ENCODE results near the gene BRD4. TPM values are rescaled to one million over a fixed set of nuclear protein-coding genes. Genes with fewer than 3 reads are reported as not detected.
"Not testable (repeated sequence)": the region's sequence is repeated elsewhere in the genome, so short reads cannot be mapped to it uniquely, and the experiment has no call there.

Gene BRD4
- total RNA-seq, 2 experiments from 2014 or later, result 94.5 to 103 TPM

GRCh38 chr19:15372470-15372869, 40.1 kb upstream of the BRD4 start:
- H3K36me3 Mint-ChIP-seq, result peaks cover 26% of the 10 kb centered on the region
- CTCF ChIA-PET, result interaction anchor here (1.4 kb wide), 1 partner anchor 47 kb away, joined by 3 read pairs; no protein-coding TSS in a partner anchor

GRCh38 chr19:15371786-15372380, 39.5 kb upstream of the BRD4 start:
- Mint-ChIP-seq H3K27ac (no peak overlapping the region), H3K27me3 (no peaks in the 10 kb centered on the region), H3K4me1 (ENCODE audit: low read depth) (peaks cover 17% of the 10 kb centered on the region), H3K9me3 (no peaks in the 10 kb centered on the region), H3K4me3 (no peak overlapping the region), H3K36me3 (peaks cover 26% of the 10 kb centered on the region)
- DNase-seq, result no peak
- ChIA-PET CTCF (interaction anchor here (0.5 to 1.4 kb wide), 3 partner anchors 47 to 79 kb away, joined by 3 to 4 read pairs (median 3); partner anchors contain the start of gene AKAP8L), POLR2A (no interaction called here)
- intact Hi-C loops (cut with micrococcal nuclease), result no loop called here

More at GRCh38 chr19:15372470-15372869, 40.1 kb upstream of the BRD4 start:
- no peaks in the 10 kb centered on the region for H3K27me3 Mint-ChIP-seq
- peak; percentile 62 for DNase-seq
- H3K27ac Mint-ChIP-seq, result peak overlapping the region; percentile 48
- no peak overlapping the region for H3K4me3 Mint-ChIP-seq
- peaks cover 23% of the 10 kb centered on the region for H3K4me1 Mint-ChIP-seq (ENCODE audit: low read depth)
- POLR2A ChIA-PET, result no interaction called here
- intact Hi-C loops (cut with micrococcal nuclease), result no loop called here
- no peaks in the 10 kb centered on the region for H3K9me3 Mint-ChIP-seq

DNA sequence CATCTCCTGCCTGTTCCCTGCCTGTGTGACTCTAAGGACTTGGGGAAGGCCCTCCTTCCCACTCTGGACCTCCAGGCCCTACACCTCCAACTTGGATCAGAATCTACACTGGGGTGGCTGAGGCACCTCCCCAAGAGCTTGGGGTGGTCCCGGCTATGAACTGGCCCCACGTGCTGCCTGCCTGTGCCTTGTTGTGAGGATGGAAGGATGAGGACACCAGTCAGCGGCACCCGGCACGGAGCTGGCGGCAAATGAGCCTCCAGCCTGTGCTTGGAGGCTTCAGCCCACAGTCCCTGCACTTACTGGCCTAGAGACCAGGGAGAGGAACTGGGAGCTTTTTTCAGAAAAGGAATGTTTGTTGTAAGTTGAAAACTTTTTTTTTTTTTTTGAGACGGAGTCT, 38.8 kb upstream of the BRD4 start:
- no peak overlapping the region for H3K27ac Mint-ChIP-seq
- H3K9me3 Mint-ChIP-seq, result no peaks in the 10 kb centered on the region
- no peak overlapping the region for H3K4me3 Mint-ChIP-seq
- intact Hi-C loops (cut with micrococcal nuclease), result no loop called here
- ChIA-PET CTCF (interaction anchor here (0.5 to 1.1 kb wide), 3 partner anchors 48 to 184 kb away, joined by 3 to 4 read pairs (median 4); partner anchors contain the start of gene AKAP8L), POLR2A (interaction anchor here (0.6 to 1.1 kb wide), 2 partner anchors 48 to 78 kb away, joined by 3 to 5 read pairs; partner anchors contain the start of gene AKAP8L)
- no peaks in the 10 kb centered on the region for H3K27me3 Mint-ChIP-seq
- peaks cover 11% of the 10 kb centered on the region for H3K4me1 Mint-ChIP-seq (ENCODE audit: low read depth)
- no peak for DNase-seq
- H3K36me3 Mint-ChIP-seq, result peaks cover 27% of the 10 kb centered on the region

GRCh38 chr19:15369594-15369891, 37.2 kb upstream of the BRD4 start:
- no peak overlapping the region for H3K27ac Mint-ChIP-seq
- H3K9me3 Mint-ChIP-seq, result no peaks in the 10 kb centered on the region
- no peaks in the 10 kb centered on the region for H3K27me3 Mint-ChIP-seq
- intact Hi-C loops (cut with micrococcal nuclease), result no loop called here
- ChIA-PET CTCF (no interaction called here), POLR2A (no interaction called here)
- peaks cover 34% of the 10 kb centered on the region for H3K36me3 Mint-ChIP-seq
- H3K4me3 Mint-ChIP-seq, result no peak overlapping the region
- no peak for DNase-seq
- peaks cover 7% of the 10 kb centered on the region for H3K4me1 Mint-ChIP-seq (ENCODE audit: low read depth)

- POLR2A ChIA-PET, result interaction anchor here (0.5 kb wide), 1 partner anchor 11 kb away, joined by 5 read pairs; no protein-coding TSS in a partner anchor
- no peak overlapping the region for H3K27ac Mint-ChIP-seq
- H3K9me3 Mint-ChIP-seq, result no peaks in the 10 kb centered on the region
- DNase-seq, result no peak
- no peak overlapping the region for H3K4me3 Mint-ChIP-seq
- H3K36me3 Mint-ChIP-seq, result peaks cover 34% of the 10 kb centered on the region
- H3K4me1 Mint-ChIP-seq (ENCODE audit: low read depth), result peaks cover 7% of the 10 kb centered on the region
- intact Hi-C loops (cut with micrococcal nuclease), result no loop called here
- H3K27me3 Mint-ChIP-seq, result no peaks in the 10 kb centered on the region
- CTCF ChIA-PET, result no interaction called here
These were observed 36.7 kb upstream of the BRD4 start for GRCh38 chr19:15368798-15369593.

DNA sequence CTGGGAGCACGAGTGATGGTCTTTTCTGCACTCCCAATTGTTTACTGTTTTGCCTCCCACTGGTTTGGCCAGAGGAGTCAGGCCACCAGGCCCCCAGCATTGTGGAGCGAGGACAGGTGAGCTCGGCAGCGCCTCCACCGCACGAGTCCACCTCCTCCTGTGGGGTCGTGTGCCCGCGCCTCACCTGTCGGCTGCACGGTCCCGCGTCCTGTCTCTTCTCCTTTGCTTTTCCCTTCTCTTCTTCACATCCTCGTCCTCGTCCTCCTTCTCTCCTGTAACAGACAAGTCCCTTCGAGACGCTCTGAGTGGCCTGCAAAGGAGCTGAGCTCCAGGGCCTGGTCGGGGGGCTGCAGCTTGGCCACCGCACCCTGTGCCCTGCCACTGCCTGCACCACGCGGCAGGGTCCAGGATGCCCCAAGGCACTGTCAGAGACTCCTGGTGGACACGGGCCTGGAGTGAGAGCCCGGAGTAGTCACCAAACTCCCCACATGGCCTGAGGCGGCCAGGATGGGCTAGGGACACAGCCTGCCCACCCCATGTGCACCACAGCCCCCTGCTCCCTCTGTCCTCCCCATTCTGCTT, 35.8 kb upstream of the BRD4 start:
- Mint-ChIP-seq H3K36me3 (peaks cover 35% of the 10 kb centered on the region), H3K4me3 (no peak overlapping the region), H3K9me3 (no peaks in the 10 kb centered on the region), H3K27me3 (no peaks in the 10 kb centered on the region), H3K27ac (no peak overlapping the region), H3K4me1 (ENCODE audit: low read depth) (peaks cover 7% of the 10 kb centered on the region)
- CTCF ChIA-PET, result no interaction called here
- POLR2A ChIA-PET, result no interaction called here
- no peak for DNase-seq
- intact Hi-C loops (cut with micrococcal nuclease), result no loop called here

GRCh38 chr19:15367439-15367838, 35.1 kb upstream of the BRD4 start:
- no peaks in the 10 kb centered on the region for H3K9me3 Mint-ChIP-seq
- H3K36me3 Mint-ChIP-seq, result peaks cover 31% of the 10 kb centered on the region
- H3K27me3 Mint-ChIP-seq, result no peaks in the 10 kb centered on the region
- intact Hi-C loops (cut with micrococcal nuclease), result no loop called here
- POLR2A ChIA-PET, result no interaction called here
- no peak overlapping the region for H3K4me3 Mint-ChIP-seq
- H3K4me1 Mint-ChIP-seq (ENCODE audit: low read depth), result peaks cover 4% of the 10 kb centered on the region
- H3K27ac Mint-ChIP-seq, result no peak overlapping the region
- CTCF ChIA-PET, result no interaction called here
- DNase-seq, result no peak

DNA sequence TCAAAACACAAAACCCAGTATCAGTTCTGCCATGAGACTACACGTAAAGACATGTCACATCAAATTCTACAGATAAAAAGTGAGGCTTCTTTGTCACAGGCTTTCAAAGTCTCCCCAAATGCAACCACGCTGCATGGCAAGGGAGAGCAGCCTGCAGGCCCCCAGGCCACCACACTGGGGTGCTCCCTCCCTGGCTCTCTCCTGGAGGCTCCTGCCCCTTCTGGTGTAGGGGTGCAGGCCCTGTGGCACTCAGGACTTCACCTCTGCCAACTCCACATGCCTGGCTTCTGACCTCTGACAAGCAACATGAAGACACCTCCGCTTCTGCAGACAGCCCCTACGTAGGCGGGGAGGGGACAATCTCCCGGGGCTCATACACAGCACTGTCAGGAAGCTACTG, 32.9 kb upstream of the BRD4 start:
- H3K9me3 Mint-ChIP-seq, result no peaks in the 10 kb centered on the region
- intact Hi-C loops (cut with micrococcal nuclease), result no loop called here
- CTCF ChIA-PET, result interaction anchor here (1.0 kb wide), 1 partner anchor 54 kb away, joined by 3 read pairs; the partner anchor contains the start of gene AKAP8L
- peaks cover 4% of the 10 kb centered on the region for H3K4me1 Mint-ChIP-seq (ENCODE audit: low read depth)
- no peak for DNase-seq
- no peak overlapping the region for H3K4me3 Mint-ChIP-seq
- peaks cover 43% of the 10 kb centered on the region for H3K36me3 Mint-ChIP-seq
- POLR2A ChIA-PET, result no interaction called here
- H3K27me3 Mint-ChIP-seq, result no peaks in the 10 kb centered on the region
- H3K27ac Mint-ChIP-seq, result no peak overlapping the region

- H3K27ac Mint-ChIP-seq; DNase-seq; H3K4me1 Mint-ChIP-seq (ENCODE audit: low read depth); H3K27me3 Mint-ChIP-seq; intact Hi-C loops (cut with micrococcal nuclease); H3K9me3 Mint-ChIP-seq; CTCF ChIA-PET; POLR2A ChIA-PET; H3K4me3 Mint-ChIP-seq: not testable (repeated sequence)
- peaks cover 47% of the 10 kb centered on the region for H3K36me3 Mint-ChIP-seq
These were observed 31.5 kb upstream of the BRD4 start for GRCh38 chr19:15363791-15364190.

- DNase-seq; POLR2A ChIA-PET; H3K27ac Mint-ChIP-seq; H3K27me3 Mint-ChIP-seq; H3K4me1 Mint-ChIP-seq (ENCODE audit: low read depth); H3K4me3 Mint-ChIP-seq; CTCF ChIA-PET; H3K9me3 Mint-ChIP-seq; intact Hi-C loops (cut with micrococcal nuclease): not testable (repeated sequence)
- peaks cover 47% of the 10 kb centered on the region for H3K36me3 Mint-ChIP-seq
These were observed 30.7 kb upstream of the BRD4 start for GRCh38 chr19:15363048-15363447.

GRCh38 chr19:15360015-15360414, 27.7 kb upstream of the BRD4 start:
- CTCF ChIA-PET; H3K4me3 Mint-ChIP-seq; H3K27me3 Mint-ChIP-seq; DNase-seq; H3K27ac Mint-ChIP-seq; H3K4me1 Mint-ChIP-seq (ENCODE audit: low read depth); H3K9me3 Mint-ChIP-seq; intact Hi-C loops (cut with micrococcal nuclease): not testable (repeated sequence)
- POLR2A ChIA-PET, result interaction anchor here (0.7 to 2.5 kb wide), 4 partner anchors 10 to 35 kb away, joined by 3 to 11 read pairs (median 4); partner anchors contain the start of gene AKAP8
- H3K36me3 Mint-ChIP-seq, result peaks cover 48% of the 10 kb centered on the region

GRCh38 chr19:15358918-15359317, 26.6 kb upstream of the BRD4 start:
- no peak overlapping the region for H3K4me3 Mint-ChIP-seq
- intact Hi-C loops (cut with micrococcal nuclease), result no loop called here
- peak overlapping the region; percentile 16 for H3K27ac Mint-ChIP-seq
- peaks cover 53% of the 10 kb centered on the region for H3K36me3 Mint-ChIP-seq
- DNase-seq, result no peak
- no peaks in the 10 kb centered on the region for H3K27me3 Mint-ChIP-seq
- ChIA-PET CTCF (interaction anchor here (0.7 kb wide), 1 partner anchor 19 kb away, joined by 3 read pairs; no protein-coding TSS in a partner anchor), POLR2A (interaction anchor here (1.1 to 2.5 kb wide), 2 partner anchors 20 to 34 kb away, joined by 4 to 11 read pairs; partner anchors contain the start of gene AKAP8)
- peaks cover 5% of the 10 kb centered on the region for H3K4me1 Mint-ChIP-seq (ENCODE audit: low read depth)
- H3K9me3 Mint-ChIP-seq, result no peaks in the 10 kb centered on the region

All from activated CD4-positive, alpha-beta memory T cell treated with anti-CD3 and anti-CD28 coated beads for 36 hours (primary cell).